Muscle layer of colon (tissue), 2 donors: ENCODE data around the gene ANKS6.

Source experiments
- H3K27ac ChIP-seq: one replicate; pipeline ENCODE4 v1.7.0; 2013; ENCODE audit warnings: low read depth, mild to moderate bottlenecking, low read length, moderate library complexity
- H3K27me3 ChIP-seq, 2 donors: one replicate each; pipeline ENCODE4 v1.7.0; 2013; ENCODE audit warnings: low read length in 2 of 2, mild to moderate bottlenecking in 2 of 2; ENCODE audit not compliant: insufficient read depth in 2 of 2, control insufficient read depth in 1 of 2
- H3K36me3 ChIP-seq: one replicate; pipeline ENCODE4 v1.7.0; 2013; ENCODE audit warnings: mild to moderate bottlenecking, low read length; ENCODE audit not compliant: insufficient read depth
- H3K4me1 ChIP-seq: one replicate; pipeline ENCODE4 v1.7.0; 2013; ENCODE audit warnings: mild to moderate bottlenecking, low read length; ENCODE audit not compliant: insufficient read depth
- H3K4me3 ChIP-seq, 2 donors: one replicate each; pipeline ENCODE4 v1.7.0; 2013; ENCODE audit warnings: low read length in 2 of 2, low read depth in 1 of 2, mild to moderate bottlenecking in 1 of 2, moderate library complexity in 1 of 2
- H3K9ac ChIP-seq: one replicate; pipeline ENCODE4 v1.7.0; 2013; ENCODE audit warnings: low read length
- H3K9me3 ChIP-seq: one replicate; pipeline ENCODE4 v1.7.0; 2013; ENCODE audit warnings: mild to moderate bottlenecking, low read length
- donor health status: abdominal sarcoma.
- donor health status: Adenocarcinoma of cecum.

Gene ANKS6

GRCh38 chr9:98801561-98801960, 5.2 kb upstream of the ANKS6 start:
- Histone ChIP-seq H3K27me3 (no peaks in the 10 kb centered on the region), H3K27ac (no peak overlapping the region), H3K4me3 (no peak overlapping the region), H3K36me3 (no peaks in the 10 kb centered on the region), H3K4me1 (peaks cover 26% of the 10 kb centered on the region), H3K9me3 (no peaks in the 10 kb centered on the region), H3K9ac (no peak overlapping the region)

- Histone ChIP-seq H3K9ac (no peak overlapping the region), H3K36me3 (no peaks in the 10 kb centered on the region), H3K27ac (no peak overlapping the region), H3K27me3 (no peaks in the 10 kb centered on the region), H3K4me1 (peaks cover 21% of the 10 kb centered on the region), H3K9me3 (no peaks in the 10 kb centered on the region), H3K4me3 (no peak overlapping the region)
Measured at GRCh38 chr9:98798254-98798653, 1.9 kb upstream of the ANKS6 start.

- Histone ChIP-seq H3K4me1 (peaks cover 21% of the 10 kb centered on the region), H3K9me3 (no peaks in the 10 kb centered on the region), H3K36me3 (no peaks in the 10 kb centered on the region), H3K4me3 (no peak overlapping the region), H3K27me3 (no peaks in the 10 kb centered on the region), H3K9ac (no peak overlapping the region), H3K27ac (peak overlapping the region; percentile 85)
Measured at GRCh38 chr9:98797491-98797890, 1.1 kb upstream of the ANKS6 start.

GRCh38 chr9:98795970-98796363, 388 bp downstream of the ANKS6 start:
- Histone ChIP-seq H3K4me3 (peak overlapping the region; percentile 36 to 48), H3K27me3 (no peaks in the 10 kb centered on the region), H3K9me3 (no peaks in the 10 kb centered on the region), H3K9ac (no peak overlapping the region), H3K36me3 (no peaks in the 10 kb centered on the region), H3K4me1 (peaks cover 24% of the 10 kb centered on the region), H3K27ac (peak overlapping the region; percentile 55)

GRCh38 chr9:98795295-98795955, 930 bp downstream of the ANKS6 start:
- Histone ChIP-seq H3K9me3 (no peaks in the 10 kb centered on the region), H3K27ac (peak overlapping the region; percentile 55), H3K9ac (peak overlapping the region; percentile 8), H3K36me3 (no peaks in the 10 kb centered on the region), H3K4me1 (peaks cover 27% of the 10 kb centered on the region), H3K4me3 (peak overlapping the region; percentile 36 to 48), H3K27me3 (no peaks in the 10 kb centered on the region)

GRCh38 chr9:98794802-98795201, 1.6 kb downstream of the ANKS6 start:
- Histone ChIP-seq H3K27ac (no peak overlapping the region), H3K9me3 (no peaks in the 10 kb centered on the region), H3K9ac (no peak overlapping the region), H3K27me3 (no peaks in the 10 kb centered on the region), H3K4me3 (peak overlapping the region in 1 of 2 donors; percentile 36), H3K4me1 (peaks cover 27% of the 10 kb centered on the region), H3K36me3 (peaks cover 3% of the 10 kb centered on the region)

GRCh38 chr9:98793031-98793430, 3.3 kb downstream of the ANKS6 start:
- H3K4me3 ChIP-seq = no peak overlapping the region
- no peak overlapping the region for H3K27ac ChIP-seq
- H3K27me3 ChIP-seq = no peaks in the 10 kb centered on the region
- no peaks in the 10 kb centered on the region for H3K9me3 ChIP-seq
- H3K36me3 ChIP-seq = peaks cover 12% of the 10 kb centered on the region
- H3K9ac ChIP-seq = no peak overlapping the region
- peaks cover 27% of the 10 kb centered on the region for H3K4me1 ChIP-seq

GRCh38 chr9:98791608-98792490, 4.5 kb downstream of the ANKS6 start:
- no peak overlapping the region for H3K9ac ChIP-seq
- H3K36me3 ChIP-seq = peaks cover 12% of the 10 kb centered on the region
- no peaks in the 10 kb centered on the region for H3K9me3 ChIP-seq
- peaks cover 27% of the 10 kb centered on the region for H3K4me1 ChIP-seq
- no peaks in the 10 kb centered on the region for H3K27me3 ChIP-seq
- H3K4me3 ChIP-seq = no peak overlapping the region
- H3K27ac ChIP-seq = no peak overlapping the region

- Histone ChIP-seq H3K36me3 (peaks cover 12% of the 10 kb centered on the region), H3K9me3 (no peaks in the 10 kb centered on the region), H3K4me1 (peaks cover 27% of the 10 kb centered on the region), H3K27ac (no peak overlapping the region), H3K27me3 (no peaks in the 10 kb centered on the region), H3K4me3 (no peak overlapping the region), H3K9ac (no peak overlapping the region)
Measured at GRCh38 chr9:98790842-98791607, 5.3 kb downstream of the ANKS6 start.

- H3K27me3 ChIP-seq = no peaks in the 10 kb centered on the region
- peaks cover 12% of the 10 kb centered on the region for H3K36me3 ChIP-seq
- no peak overlapping the region for H3K4me3 ChIP-seq
- peaks cover 23% of the 10 kb centered on the region for H3K4me1 ChIP-seq
- no peak overlapping the region for H3K9ac ChIP-seq
- H3K9me3 ChIP-seq = no peaks in the 10 kb centered on the region
- no peak overlapping the region for H3K27ac ChIP-seq
Measured at GRCh38 chr9:98790134-98790841, 6.1 kb downstream of the ANKS6 start.
